ENCODE data around the gene AGPAT3.
A peak's percentile ranks its signal among the peaks of the same experiment; 100 is the strongest.

AGPAT3 gene

GRCh38 chr21:43940329-43941050, 75.5 kb downstream of the AGPAT3 start:
- DNase-seq: no peak

- no peak for DNase-seq
These were observed 77.2 kb downstream of the AGPAT3 start for GRCh38 chr21:43942201-43942600.

- no peak for DNase-seq
These were observed 77.6 kb downstream of the AGPAT3 start for GRCh38 chr21:43942621-43943020.

DNA sequence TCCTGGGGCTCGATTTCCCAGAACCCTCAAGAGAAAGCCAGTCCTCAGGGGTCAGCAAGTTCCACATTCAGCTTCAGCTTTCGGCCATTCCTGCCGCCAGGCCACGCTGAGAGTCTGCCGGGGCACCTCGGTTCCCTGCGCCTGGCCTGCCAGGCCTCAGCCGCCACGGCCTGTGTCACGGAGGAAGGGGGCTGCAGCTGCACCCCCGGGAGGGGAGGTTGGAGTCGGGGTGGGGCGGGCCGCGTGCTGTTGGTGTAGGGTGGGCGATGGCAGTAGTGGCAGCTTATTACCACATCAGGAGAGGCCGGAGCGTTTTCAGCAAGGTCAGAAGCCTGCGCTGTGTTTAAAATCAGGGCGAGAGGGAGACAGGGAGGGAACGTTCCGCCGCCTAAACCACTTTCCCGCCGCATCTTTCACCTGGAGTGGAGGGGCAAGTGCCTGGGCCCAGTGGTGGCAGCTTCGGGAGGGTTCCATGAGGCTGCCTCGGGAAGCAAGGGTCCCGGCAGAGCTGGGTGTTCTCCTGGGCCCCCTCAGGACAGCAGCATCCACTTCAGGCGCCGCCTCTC, 78.6 kb downstream of the AGPAT3 start:
- DNase-seq: no peak

GRCh38 chr21:43944078-43944633, 79.1 kb downstream of the AGPAT3 start:
- no peak for DNase-seq

- no peak for DNase-seq
These were observed 79.7 kb downstream of the AGPAT3 start for GRCh38 chr21:43944757-43945156.

DNA sequence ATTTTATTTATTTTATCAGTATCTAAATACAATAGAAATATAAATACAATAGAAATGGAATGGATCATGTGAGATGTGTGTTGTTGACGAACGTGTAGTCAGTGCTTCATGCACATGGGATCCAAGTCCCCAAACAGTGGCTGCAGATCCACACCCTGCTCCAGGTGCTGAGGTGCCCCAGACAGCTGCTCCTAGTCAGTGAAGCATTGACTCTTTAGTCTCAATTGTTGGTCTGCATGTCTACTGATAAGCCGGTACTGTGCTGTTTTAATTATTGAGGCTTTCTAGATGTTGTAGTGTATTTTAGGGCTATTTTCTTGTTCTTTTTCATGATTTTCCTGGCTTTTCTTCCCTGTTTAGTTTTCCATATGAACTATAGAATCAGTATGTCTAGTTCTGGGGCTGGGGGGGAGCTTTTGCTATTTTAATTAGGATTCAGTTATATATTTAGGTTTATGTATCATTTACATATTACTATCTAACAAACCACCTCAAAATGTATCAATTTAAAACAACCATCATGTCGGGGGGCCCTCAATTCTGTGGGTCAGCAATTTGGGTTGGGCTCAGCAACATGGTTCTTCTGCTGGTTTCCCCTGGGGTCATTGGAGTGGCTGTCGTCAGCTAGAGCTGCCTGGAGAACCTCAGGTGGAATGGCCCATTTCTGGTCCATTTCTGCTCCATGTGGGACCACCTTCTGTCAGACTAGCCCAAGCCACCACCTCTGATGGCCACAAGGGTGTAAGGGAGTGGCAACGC, 83.9 kb downstream of the AGPAT3 start:
- no peak for DNase-seq

DNA sequence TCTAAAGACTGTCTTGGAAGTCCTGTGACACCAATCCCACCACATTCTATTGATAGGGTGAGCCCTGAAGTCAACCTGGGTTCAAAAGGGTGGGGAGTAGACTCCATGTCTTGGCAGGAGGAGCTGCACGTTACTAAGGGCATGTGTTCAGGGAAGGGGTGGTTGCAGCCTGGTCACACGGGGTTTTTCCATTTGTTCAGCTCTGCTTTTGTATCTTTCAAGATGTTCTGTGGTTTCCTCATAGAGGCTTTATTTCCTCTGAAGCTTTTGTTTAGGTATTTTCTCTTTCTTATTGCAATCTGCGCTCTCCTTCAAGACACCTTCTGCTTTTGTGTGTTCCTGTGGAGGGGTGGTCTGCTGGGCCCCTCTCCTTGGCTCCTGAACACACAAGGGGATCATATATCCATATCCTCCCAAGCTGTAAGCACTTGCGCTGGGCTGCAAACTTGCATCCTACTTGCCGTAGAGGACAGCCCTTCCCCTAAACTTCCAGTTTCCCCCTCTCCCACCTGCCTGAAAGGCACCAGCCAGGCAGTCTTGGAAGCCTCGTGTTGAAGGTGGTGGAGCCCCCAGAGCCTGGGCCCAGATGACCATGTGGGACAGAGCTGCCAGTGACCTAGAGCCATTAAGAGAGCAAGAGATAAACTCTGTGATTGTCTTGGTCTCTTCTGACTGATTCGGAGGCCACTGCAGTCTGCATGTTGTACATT, 84.6 kb downstream of the AGPAT3 start:
- DNase-seq: no peak

DNA sequence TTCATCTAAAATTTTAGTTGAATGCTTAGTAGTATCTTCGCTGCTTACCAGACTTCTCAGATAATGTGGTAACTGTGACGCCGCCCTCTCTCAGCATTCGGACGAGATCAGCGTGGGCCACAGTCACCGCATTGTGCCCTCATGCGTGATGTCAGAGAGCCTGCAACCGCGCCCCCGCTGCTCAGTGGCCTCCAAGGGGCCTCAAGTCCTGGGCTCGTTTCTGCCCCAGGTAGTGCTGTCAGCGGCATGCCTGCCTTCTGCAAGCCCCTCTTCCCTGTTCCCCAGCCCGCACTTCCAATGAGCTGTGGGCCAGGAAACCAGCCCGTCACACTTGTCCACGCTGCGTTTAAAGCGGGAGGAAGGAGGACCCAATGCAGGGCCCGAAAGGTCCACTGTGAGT, 85.5 kb downstream of the AGPAT3 start:
- no peak for DNase-seq

DNA sequence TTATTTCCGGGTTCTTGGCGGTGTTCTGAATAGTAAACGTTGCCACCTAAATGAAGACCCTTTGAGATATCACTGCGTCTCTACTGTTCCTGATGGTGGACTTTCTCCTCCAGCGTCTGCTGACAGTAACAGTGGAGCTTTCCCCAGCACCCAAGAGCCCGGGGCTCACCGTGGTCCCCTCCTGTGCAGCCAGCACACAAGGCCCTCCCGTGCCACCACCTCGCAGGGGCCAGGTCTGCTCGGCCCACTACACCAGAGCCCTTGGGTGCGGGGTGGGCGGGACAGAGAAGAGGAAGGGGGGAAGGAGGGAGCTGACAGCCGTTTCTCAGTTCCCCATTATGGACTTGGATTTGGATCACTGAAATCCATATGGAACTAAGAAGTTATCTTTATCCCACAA, 85.9 kb downstream of the AGPAT3 start:
- DNase-seq: no peak

DNA sequence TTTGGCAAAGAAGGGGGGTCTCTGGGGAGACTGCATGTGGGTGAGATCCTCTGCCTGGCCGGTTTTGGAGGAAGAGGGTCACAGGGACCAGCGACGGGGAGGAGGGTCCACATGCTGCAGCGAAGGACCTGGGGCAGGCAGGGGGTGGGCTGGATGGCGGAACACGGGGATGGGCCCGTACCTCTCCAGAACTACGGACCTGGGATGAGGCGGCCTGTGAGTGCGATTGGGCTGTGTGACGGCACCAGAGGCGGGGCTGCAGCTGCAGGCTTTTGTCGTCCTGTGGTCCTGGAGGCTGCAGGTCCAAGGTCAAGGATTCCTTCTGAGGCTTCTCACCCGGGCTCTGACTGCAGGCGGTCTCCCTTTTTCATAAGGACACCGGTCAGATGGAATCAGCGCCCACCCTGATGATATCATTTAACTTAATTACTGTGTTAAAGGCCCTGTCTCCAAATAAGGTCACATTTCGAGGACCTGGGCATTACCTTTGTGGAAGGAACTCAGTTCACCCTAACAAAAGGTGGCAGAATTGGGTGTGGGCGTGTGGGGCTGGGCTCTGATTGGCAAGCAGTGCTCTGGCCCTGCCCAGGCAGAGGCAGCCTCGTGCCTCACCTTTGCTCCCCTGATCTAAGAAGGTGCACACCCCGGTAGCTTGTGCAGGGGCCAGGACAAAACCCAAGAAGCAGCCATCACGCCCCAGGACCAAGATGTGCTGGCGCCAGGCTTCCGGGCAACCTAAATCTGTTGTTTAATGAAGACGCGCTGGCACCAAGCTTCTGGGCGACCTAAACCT, 87.1 kb downstream of the AGPAT3 start:
- DNase-seq: no peak

GRCh38 chr21:43953021-43953420, 88.0 kb downstream of the AGPAT3 start:
- no peak for DNase-seq

GRCh38 chr21:43954042-43954441, 89.0 kb downstream of the AGPAT3 start:
- DNase-seq: no peak

- no peak for DNase-seq
These were observed 89.9 kb downstream of the AGPAT3 start for GRCh38 chr21:43954896-43955295.

- DNase-seq: no peak
These were observed 91.1 kb downstream of the AGPAT3 start for GRCh38 chr21:43956019-43956669.

DNA sequence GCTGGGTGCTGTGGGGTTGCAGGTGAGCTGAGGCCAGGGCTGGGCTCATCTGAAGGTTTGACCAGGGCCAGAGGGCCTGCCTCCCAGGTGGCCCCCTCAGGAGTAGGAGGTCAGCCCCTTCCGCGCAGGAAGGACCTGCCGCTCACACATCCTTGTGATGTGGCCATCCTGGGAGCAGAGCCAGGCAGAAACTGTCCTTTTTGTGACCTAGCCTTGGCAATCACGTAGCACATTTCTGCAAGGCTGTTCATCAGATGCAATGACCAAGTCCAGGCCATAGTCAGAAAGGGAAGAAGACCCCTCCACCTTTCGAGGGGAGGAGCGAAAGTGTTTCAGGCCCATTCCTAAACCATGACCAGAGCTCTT, 91.6 kb downstream of the AGPAT3 start:
- no peak for DNase-seq

DNA sequence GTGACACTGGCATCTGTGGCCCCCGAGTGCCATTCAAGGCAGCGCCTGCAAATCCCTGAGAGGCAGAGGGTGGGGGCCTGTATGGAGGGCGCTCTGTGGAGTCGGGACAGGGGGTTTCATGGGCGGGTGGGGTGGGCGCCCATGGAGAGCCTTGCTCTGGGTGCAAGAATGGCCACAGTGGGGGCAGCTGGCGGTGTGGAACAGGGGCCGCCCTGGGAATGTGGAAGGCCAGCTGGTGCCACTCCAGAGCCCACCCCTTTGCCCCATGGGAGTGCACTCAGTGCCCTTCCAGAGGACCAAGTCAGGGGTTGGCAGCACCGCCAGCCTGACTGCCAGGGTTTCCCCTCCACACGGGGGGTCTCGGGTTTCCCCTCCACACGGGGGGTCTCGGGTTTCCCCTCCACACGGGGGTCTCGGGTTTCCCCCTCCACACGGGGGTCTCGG, 92.1 kb downstream of the AGPAT3 start:
- no peak for DNase-seq

DNA sequence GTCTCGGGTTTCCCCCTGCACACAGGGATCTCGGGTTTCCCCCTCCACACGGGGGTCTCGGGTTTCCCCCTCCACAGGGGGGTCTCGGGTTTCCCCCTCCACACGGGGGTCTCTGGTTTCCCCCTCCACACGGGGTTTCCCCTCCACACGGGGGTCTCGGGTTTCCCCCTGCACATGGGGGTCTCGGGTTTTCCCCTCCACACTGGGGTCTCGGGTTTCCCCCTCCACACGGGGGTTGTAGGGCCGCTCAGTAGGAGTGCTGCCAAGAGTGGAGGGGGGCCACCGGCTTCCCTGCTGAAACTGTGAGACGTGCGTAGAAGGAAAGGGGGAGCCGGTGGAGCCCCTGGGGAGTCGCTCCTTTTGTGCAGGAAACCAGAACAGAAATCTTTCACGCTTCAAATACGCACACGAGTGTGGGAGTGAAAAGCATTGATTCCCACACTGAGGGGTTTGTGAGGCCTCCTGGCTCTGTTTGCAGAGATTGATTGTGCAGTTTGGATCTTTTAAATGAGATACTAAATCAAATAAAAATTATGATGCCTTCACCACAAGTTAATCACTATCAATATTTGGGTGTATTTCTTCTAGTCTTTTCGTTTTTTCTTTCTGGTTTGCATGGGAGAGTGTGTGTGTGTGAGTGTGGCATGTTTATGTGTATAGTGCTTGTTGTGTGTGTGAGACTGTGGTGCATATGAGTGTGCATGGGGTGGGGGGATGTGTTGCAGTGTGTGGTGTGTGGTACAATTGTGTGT, 92.8 kb downstream of the AGPAT3 start:
- DNase-seq: no peak

- peak; percentile 71 for DNase-seq
These were observed 93.5 kb downstream of the AGPAT3 start for GRCh38 chr21:43958364-43959158.

Data from activated CD8-positive, alpha-beta memory T cell treated with anti-CD3 and anti-CD28 coated beads, Interleukin-2, amount 50 U/mL, for 48 hours (primary cell).